Spinal cord (tissue), 10 donors: ENCODE results near the gene ARHGAP23. TPM values are rescaled to one million over a fixed set of nuclear protein-coding genes. Genes with fewer than 3 reads are reported as not detected.
"Not testable (repeated sequence)": the region's sequence is repeated elsewhere in the genome, so short reads cannot be mapped to it uniquely, and the experiment has no call there.

Experiments
- DNase-seq, 6 donors: peaks; one replicate each; pipeline versions ENCODE4 v3.0.0 to v3.0.0-alpha.2; 2013 to 2015; ENCODE audit warnings: low spot score in 6 of 6, low read depth in 4 of 6
- H3K27ac ChIP-seq: one replicate; pipeline ENCODE4 v1.5.1; 2013; ENCODE audit warnings: low read depth, low read length, control low read depth
- H3K27me3 ChIP-seq: one replicate; pipeline ENCODE4 v1.6.1; 2013; ENCODE audit warnings: low read length; ENCODE audit not compliant: control insufficient read depth, insufficient read depth
- H3K36me3 ChIP-seq: one replicate; pipeline ENCODE4 v1.6.1; 2013; ENCODE audit warnings: low read length; ENCODE audit not compliant: control insufficient read depth, insufficient read depth
- H3K4me1 ChIP-seq: one replicate; pipeline ENCODE4 v1.6.1; 2013; ENCODE audit warnings: low read length; ENCODE audit not compliant: control insufficient read depth, insufficient read depth
- H3K4me3 ChIP-seq: one replicate; pipeline ENCODE4 v1.5.1; 2013; ENCODE audit warnings: low read depth, low read length, control low read depth
- H3K9me3 ChIP-seq: one replicate; pipeline ENCODE4 v1.6.1; 2013; ENCODE audit warnings: low read length; ENCODE audit not compliant: control insufficient read depth, insufficient read depth
- WGBS: methylation state at CpG from one replicate; pipeline ENCODE4 v1.1.5; 2013; ENCODE audit warnings: missing lambda C conversion rate; ENCODE audit not compliant: insufficient coverage; 5-methylcytosine and 5-hydroxymethylcytosine counted together
- polyA plus RNA-seq, 2 donors: library from polyadenylated mRNA; unstranded; fragments of 120-200 nt; gene quantifications; one replicate each; pipeline ENCODE4 v1.2.1, GENCODE V29; 2013; ENCODE audit not compliant: insufficient read length in 2 of 2
- total RNA-seq, 2 donors: library from RNA; depleted of rRNA in 1 of 2; stranded (reverse); fragments of 120-200 nt in 1 of 2; fragments of >200 nt in 1 of 2; gene quantifications; one replicate each; pipeline versions ENCODE4 v1.2.3 to v1.2.4, GENCODE V29; 2013 to 2014
- donor health status: healthy.

The ARHGAP23 gene
- total and polyA plus RNA-seq, 4 donors = 49.0 to 88.0 (median 60.8) TPM

- H3K36me3 ChIP-seq = peaks cover 77% of the 10 kb centered on the region
- WGBS = 91% methylated on average over 3 of the region's 4 CpGs
- not testable (repeated sequence) for H3K9me3 ChIP-seq
Observed at GRCh38 chr17:38478667-38479066, 50.4 kb downstream of the ARHGAP23 start.

GRCh38 chr17:38482039-38482699 lies 53.9 kb downstream of the ARHGAP23 start:
- H3K4me3 ChIP-seq, H3K27me3 ChIP-seq, H3K9me3 ChIP-seq, H3K27ac ChIP-seq: not testable (repeated sequence)
- peaks cover 22% of the 10 kb centered on the region for H3K4me1 ChIP-seq
- H3K36me3 ChIP-seq = peaks cover 66% of the 10 kb centered on the region
- 44% methylated on average over 12 of the region's 19 CpGs for WGBS
- DNase-seq = peak in 1 of 6 donors; percentile 65

More at GRCh38 chr17:38478667-38479066, 50.4 kb downstream of the ARHGAP23 start:
- DNase-seq, H3K4me3 ChIP-seq, H3K27me3 ChIP-seq, H3K27ac ChIP-seq: not testable (repeated sequence)
- peaks cover 16% of the 10 kb centered on the region for H3K4me1 ChIP-seq

- H3K27ac ChIP-seq, H3K27me3 ChIP-seq, DNase-seq, H3K4me3 ChIP-seq, H3K9me3 ChIP-seq: not testable (repeated sequence)
- peaks cover 22% of the 10 kb centered on the region for H3K4me1 ChIP-seq
- 71% methylated on average over 5 of the region's 8 CpGs for WGBS
- H3K36me3 ChIP-seq = peaks cover 66% of the 10 kb centered on the region
Observed at GRCh38 chr17:38482700-38483043, 54.4 kb downstream of the ARHGAP23 start.

GRCh38 chr17:38484242-38485145 lies 56.2 kb downstream of the ARHGAP23 start:
- H3K27me3 ChIP-seq, H3K9me3 ChIP-seq, H3K4me3 ChIP-seq, H3K27ac ChIP-seq: not testable (repeated sequence)
- 62% methylated on average over 17 of the region's 21 CpGs for WGBS
- Histone ChIP-seq H3K4me1 (peaks cover 22% of the 10 kb centered on the region), H3K36me3 (peaks cover 49% of the 10 kb centered on the region)
- DNase-seq = peak in 2 of 6 donors; percentile 82 to 88

- Histone ChIP-seq H3K36me3 (peaks cover 47% of the 10 kb centered on the region), H3K4me1 (peaks cover 22% of the 10 kb centered on the region), H3K27ac (no peak overlapping the region), H3K9me3 (no peaks in the 10 kb centered on the region), H3K4me3 (no peak overlapping the region), H3K27me3 (no peaks in the 10 kb centered on the region)
- WGBS = 51% methylated on average over 2 of the region's 2 CpGs
- no peak for DNase-seq
Observed at GRCh38 chr17:38485146-38485468, 56.8 kb downstream of the ARHGAP23 start.

- peaks cover 22% of the 10 kb centered on the region for H3K4me1 ChIP-seq
- not testable (repeated sequence) for H3K9me3 ChIP-seq, DNase-seq, H3K4me3 ChIP-seq, H3K27me3 ChIP-seq, H3K27ac ChIP-seq
- H3K36me3 ChIP-seq = peaks cover 47% of the 10 kb centered on the region
- 69% methylated on average over 6 of the region's 13 CpGs for WGBS
Observed at GRCh38 chr17:38485681-38486298, 57.5 kb downstream of the ARHGAP23 start.

- not testable (repeated sequence) for H3K9me3 ChIP-seq, H3K27me3 ChIP-seq, H3K4me3 ChIP-seq, H3K4me1 ChIP-seq, H3K27ac ChIP-seq
- peak in 1 of 6 donors; percentile 43 for DNase-seq
- H3K36me3 ChIP-seq = peaks cover 57% of the 10 kb centered on the region
- 79% methylated on average over 16 of the region's 17 CpGs for WGBS
Observed at GRCh38 chr17:38489774-38490173, 61.5 kb downstream of the ARHGAP23 start.

- H3K4me1 ChIP-seq, DNase-seq, H3K9me3 ChIP-seq, H3K27ac ChIP-seq, H3K27me3 ChIP-seq, H3K4me3 ChIP-seq: not testable (repeated sequence)
- peaks cover 53% of the 10 kb centered on the region for H3K36me3 ChIP-seq
- 90% methylated on average over 19 of the region's 19 CpGs for WGBS
Observed at GRCh38 chr17:38491346-38492066, 63.2 kb downstream of the ARHGAP23 start.
